GM12875 (cell line): Measurements from ENCODE around the gene TRIM2.

Source experiments
- H3K4me3 ChIP-seq: one replicate; pipeline ENCODE4 v1.5.1; 2011; ENCODE audit warnings: low read depth, low read length, control low read depth
- CTCF ChIP-seq: IDR thresholded peaks from 2 replicates; pipeline ENCODE4 v1.5.1; 2011; ENCODE audit warnings: low read depth, mild to moderate bottlenecking, control low read depth, inconsistent platforms, low read length, moderate library complexity, borderline replicate concordance; ENCODE audit not compliant: insufficient read depth

TRIM2 gene

GRCh38 chr4:153310793-153311192 is 106.5 kb downstream of the TRIM2 start:
- TF ChIP-seq CTCF = no peak
- no peak overlapping the region for H3K4me3 ChIP-seq

GRCh38 chr4:153314915-153315314 is 110.7 kb downstream of the TRIM2 start:
- H3K4me3 ChIP-seq = no peak overlapping the region
- TF ChIP-seq CTCF = no peak

- H3K4me3 ChIP-seq = no peak overlapping the region
- peak; percentile 63 for TF ChIP-seq CTCF
Observed at GRCh38 chr4:153318696-153319320, 114.6 kb downstream of the TRIM2 start.

- no peak overlapping the region for H3K4me3 ChIP-seq
- TF ChIP-seq CTCF = no peak
Observed at GRCh38 chr4:153322791-153323190, 118.5 kb downstream of the TRIM2 start.

GRCh38 chr4:153324046-153324445 is 119.8 kb downstream of the TRIM2 start:
- H3K4me3 ChIP-seq = no peak overlapping the region
- no peak for TF ChIP-seq CTCF

GRCh38 chr4:153325558-153325957 is 121.3 kb downstream of the TRIM2 start:
- no peak overlapping the region for H3K4me3 ChIP-seq
- no peak for TF ChIP-seq CTCF

GRCh38 chr4:153326513-153326912 is 122.3 kb downstream of the TRIM2 start:
- no peak for TF ChIP-seq CTCF
- H3K4me3 ChIP-seq = no peak overlapping the region
